Measurements from ENCODE around the gene CALN1. TPM values are rescaled to one million over a fixed set of nuclear protein-coding genes. Genes with fewer than 3 reads are reported as not detected.

CALN1 gene
- total RNA-seq, 1 donor from 2014 or later, result not detected

DNA sequence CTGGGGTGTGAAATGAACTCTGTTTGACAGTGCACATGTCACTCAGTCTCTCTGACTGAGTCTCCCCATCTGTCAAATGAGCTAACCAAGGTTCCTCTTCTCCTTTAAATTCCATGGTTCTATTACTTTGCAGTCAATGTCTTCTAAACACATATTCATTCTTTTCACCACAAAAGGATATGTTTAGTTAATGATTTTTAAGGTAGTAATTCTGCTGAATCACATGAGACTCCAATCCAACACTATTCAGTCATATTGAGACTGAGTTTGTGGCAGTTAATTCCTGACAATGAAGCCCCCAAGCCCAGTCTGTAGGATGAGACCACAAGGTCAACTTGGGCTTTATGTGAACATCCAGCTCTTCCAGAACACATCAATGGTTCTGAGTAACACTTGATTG, 85.3 kb downstream of the CALN1 start:
- TF ChIP-seq, protein P1, sequence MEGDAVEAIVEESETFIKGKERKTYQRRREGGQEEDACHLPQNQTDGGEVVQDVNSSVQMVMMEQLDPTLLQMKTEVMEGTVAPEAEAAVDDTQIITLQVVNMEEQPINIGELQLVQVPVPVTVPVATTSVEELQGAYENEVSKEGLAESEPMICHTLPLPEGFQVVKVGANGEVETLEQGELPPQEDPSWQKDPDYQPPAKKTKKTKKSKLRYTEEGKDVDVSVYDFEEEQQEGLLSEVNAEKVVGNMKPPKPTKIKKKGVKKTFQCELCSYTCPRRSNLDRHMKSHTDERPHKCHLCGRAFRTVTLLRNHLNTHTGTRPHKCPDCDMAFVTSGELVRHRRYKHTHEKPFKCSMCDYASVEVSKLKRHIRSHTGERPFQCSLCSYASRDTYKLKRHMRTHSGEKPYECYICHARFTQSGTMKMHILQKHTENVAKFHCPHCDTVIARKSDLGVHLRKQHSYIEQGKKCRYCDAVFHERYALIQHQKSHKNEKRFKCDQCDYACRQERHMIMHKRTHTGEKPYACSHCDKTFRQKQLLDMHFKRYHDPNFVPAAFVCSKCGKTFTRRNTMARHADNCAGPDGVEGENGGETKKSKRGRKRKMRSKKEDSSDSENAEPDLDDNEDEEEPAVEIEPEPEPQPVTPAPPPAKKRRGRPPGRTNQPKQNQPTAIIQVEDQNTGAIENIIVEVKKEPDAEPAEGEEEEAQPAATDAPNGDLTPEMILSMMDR (conservative IDR thresholded peaks at IDR 0.05; ENCODE audit: low read depth, low read length), result no peak
- H3K4me3 ChIP-seq (ENCODE audit: low read depth, low read length), result no peak overlapping the region
- no peak for DNase-seq (ENCODE audit: low read depth)

DNA sequence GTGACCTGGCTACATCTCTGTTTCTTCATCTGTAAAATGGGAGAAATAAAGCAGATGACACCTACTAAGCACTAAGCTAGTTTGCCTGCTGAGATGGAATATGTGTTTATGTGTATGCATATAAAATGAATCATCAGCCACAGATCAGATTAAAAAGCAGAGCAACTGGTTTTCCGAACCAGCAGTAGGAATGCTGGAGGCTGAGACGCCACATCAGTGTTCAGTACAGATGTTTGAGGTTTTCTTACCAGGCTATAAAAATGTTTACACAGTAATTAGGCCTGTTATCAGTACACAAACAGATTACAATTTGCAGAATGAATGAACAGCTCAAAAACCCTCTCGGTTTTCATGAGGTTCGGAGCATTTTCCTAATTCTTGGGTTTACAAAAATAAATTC, 85.8 kb downstream of the CALN1 start:
- TF ChIP-seq, protein P1 (conservative IDR thresholded peaks at IDR 0.05; ENCODE audit: low read depth, low read length), result no peak
- no peak overlapping the region for H3K4me3 ChIP-seq (ENCODE audit: low read depth, low read length)
- no peak for DNase-seq (ENCODE audit: low read depth)

DNA sequence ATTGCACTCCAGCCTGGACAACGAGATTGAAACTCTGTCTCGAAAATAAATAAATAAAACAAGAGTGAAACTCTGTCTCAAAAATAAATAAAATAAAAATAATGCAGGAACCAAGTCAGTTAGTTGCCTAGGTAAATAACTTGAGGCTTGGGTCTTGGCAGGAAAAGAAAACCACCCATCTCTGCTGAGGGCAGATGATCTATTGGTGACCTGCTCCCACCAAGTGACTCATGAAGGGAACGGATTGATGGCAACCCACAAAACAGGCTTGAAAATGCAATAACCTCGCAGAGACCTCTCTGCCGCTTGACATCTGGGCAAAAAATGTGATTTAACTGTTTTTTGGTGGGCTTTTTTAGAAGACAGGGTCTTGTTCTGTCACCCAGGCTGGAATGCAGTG, 86.6 kb downstream of the CALN1 start:
- TF ChIP-seq, protein P1 (conservative IDR thresholded peaks at IDR 0.05; ENCODE audit: low read depth, low read length), result no peak
- DNase-seq (ENCODE audit: low read depth), result no peak
- no peak overlapping the region for H3K4me3 ChIP-seq (ENCODE audit: low read depth, low read length)

DNA sequence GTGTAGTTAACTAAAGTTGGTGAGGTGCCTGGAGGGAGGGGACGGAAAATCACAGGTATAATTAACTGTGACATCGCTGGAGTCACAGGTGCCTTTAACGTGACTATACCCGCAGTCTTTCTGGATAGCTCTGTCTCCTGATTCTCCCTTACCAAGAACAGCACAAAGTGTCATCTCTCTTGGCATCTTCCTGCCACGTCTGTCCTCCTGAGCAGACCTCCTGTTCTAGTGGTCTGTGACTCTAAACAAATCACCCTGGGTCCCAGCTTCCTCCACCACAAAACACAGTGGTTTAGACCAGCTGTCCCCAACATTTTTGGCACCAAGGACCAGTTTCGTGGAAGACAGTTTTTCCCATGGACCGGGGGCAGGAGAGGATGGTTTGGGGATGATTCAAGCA, 90.5 kb downstream of the CALN1 start:
- DNase-seq (ENCODE audit: low read depth), result no peak
- TF ChIP-seq, protein P1 (conservative IDR thresholded peaks at IDR 0.05; ENCODE audit: low read depth, low read length), result no peak

DNA sequence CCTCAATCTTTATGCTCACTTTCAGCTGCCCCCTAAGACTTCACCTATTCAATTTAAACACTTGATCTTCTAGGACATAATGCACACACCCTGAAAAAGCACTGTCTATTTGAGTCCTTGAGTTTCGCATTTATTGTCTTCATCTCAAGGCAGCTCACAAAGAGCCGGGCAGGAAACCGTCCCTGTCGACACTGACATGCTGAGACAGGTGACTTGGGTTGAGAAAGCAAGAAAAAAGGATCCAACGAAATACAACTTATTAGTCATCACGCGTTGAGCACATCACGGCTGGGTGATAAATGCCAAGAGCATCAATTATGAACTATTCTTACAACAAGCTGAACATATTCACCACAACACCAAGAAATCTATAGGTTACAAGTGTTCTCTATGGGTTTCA, 91.1 kb downstream of the CALN1 start:
- DNase-seq (ENCODE audit: low read depth), result no peak
- TF ChIP-seq, protein P1 (conservative IDR thresholded peaks at IDR 0.05; ENCODE audit: low read depth, low read length), result no peak
- no peak overlapping the region for H3K4me3 ChIP-seq (ENCODE audit: low read depth, low read length)

More for the DNA sequence above, 90.5 kb downstream of the CALN1 start:
- no peak overlapping the region for H3K4me3 ChIP-seq (ENCODE audit: low read depth, low read length)

DNA sequence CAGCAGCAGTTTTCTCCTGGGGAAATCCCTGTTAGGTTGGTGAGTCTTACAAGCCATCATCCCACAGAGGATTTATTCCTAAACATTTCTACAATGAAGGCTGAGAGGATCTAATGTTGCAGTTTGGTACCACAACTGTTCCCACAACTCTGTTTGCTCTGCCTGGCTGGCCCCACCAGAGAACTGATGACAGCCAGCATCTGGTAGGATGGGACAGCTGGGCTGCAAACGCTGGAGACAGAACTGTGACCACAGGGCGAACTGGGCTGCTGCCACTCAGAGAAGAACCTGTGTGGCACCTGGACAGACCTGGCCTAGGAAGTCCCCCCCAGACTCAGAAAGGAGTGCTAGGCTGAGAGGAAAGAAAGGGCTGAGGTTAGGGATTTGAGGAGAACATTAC, 94.8 kb downstream of the CALN1 start:
- no peak for DNase-seq (ENCODE audit: low read depth)
- no peak overlapping the region for H3K4me3 ChIP-seq (ENCODE audit: low read depth, low read length)
- TF ChIP-seq, protein P1 (conservative IDR thresholded peaks at IDR 0.05; ENCODE audit: low read depth, low read length), result no peak

DNA sequence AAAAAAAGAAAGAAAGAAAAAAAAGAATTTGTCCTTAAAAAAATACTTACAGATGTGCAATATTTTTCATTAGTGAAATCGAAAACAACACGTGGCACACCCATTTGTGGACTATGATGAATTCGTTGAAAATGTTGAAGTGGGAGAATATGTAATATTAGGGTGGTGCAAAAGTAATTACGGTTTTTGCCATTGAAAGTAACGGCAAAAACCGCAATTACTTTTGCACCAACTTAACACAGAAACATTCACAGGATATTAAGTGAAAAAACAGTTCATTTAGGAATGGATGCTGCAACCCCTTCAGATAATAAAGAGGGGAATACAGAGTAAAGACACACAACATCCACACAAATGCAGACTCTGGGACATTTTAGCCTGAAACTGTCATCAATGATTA, 96.0 kb downstream of the CALN1 start:
- no peak for DNase-seq (ENCODE audit: low read depth)
- TF ChIP-seq, protein P1 (conservative IDR thresholded peaks at IDR 0.05; ENCODE audit: low read depth, low read length), result no peak
- H3K4me3 ChIP-seq (ENCODE audit: low read depth, low read length), result no peak overlapping the region

Measured in epithelial cell of proximal tubule (primary cell).